CMK (cell line): ENCODE data around the gene OR2T8.

Experiments
- DNase-seq: peaks from one replicate; pipeline ENCODE4 v3.0.0-alpha.2; 2010; ENCODE audit warnings: low read depth

OR2T8 gene

DNA sequence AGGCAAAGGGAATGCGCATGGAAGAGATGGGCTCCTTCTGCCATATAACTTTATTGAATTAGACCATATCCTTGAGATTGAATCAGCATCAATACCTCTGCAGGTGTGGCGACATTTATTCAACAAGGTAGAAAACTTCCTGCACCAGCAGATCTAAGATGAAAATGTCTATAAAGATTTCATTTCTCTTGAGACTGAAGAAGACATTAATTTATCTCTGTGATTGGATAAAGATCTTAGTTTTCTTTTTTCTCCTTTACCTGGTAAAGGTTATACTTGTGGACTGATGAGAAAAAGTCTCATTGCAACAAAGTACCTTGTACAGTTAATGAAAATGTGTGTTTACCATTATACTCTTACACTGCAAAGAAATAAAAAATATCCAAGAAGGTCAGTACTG lies at the start of gene OR2T8:
TSS of gene OR2T8 (plus strand) at position 301 of the 400 bp plus-strand sequence. CDS start 766 bp downstream, outside the sequence.
- no peak for DNase-seq

GRCh38 chr1:247883346-247883745 lies 36.7 kb upstream of the OR2T8 start:
- DNase-seq: no peak

GRCh38 chr1:247884797-247885413 lies 35.1 kb upstream of the OR2T8 start:
- DNase-seq: no peak

DNA sequence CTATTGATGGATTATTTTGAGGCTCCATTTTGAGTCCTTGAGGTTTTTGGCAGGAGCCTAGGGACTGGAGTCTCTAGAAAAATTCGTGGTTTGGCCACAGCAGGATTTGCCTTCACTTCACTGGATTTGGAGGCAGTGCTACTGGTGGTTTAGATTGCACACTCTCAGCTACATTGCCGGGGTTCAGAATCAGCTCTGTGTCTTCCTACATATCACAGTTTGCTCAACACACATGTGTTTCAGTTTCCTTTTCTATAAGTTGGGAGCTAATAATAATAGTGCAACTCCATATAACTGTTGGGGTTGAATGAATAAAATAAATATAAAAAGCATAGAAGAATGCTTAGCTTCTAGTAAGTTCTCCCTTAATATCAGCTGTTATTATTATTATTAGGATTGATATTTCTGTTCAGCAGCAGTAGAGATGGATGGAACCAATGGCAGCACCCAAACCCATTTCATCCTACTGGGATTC lies 24.9 kb upstream of the OR2T8 start, which contains the start of gene OR2W3:
TSS of gene OR2W3 (plus strand) at position 425 of the 475 bp plus-strand sequence. CDS start at position 425, 0 bp downstream.
- no peak for DNase-seq

GRCh38 chr1:247895976-247896375 lies 24.1 kb upstream of the OR2T8 start:
- DNase-seq: no peak

DNA sequence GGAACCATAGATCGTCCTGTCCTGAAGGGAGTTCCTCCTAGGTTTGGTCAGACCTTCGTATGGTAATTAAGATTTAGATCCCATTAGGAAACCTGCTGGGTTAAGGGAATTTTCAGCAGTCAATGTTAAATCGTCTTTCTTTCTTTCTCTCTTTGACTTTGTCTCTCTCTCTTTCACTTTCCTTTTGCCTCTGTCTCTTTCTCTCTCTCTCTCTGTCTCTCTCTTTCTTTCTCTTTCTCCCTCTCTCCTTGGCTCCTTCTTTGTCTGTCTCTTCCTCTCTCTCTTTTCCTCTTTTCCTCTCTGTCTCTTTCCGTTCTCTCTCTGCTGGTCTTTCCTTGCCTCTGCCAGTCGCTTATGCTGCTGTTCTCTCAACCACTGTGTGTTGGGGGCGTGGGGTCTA lies 15.9 kb upstream of the OR2T8 start:
- no peak for DNase-seq

GRCh38 chr1:247905181-247905580 lies 14.9 kb upstream of the OR2T8 start:
- DNase-seq: peak; percentile 66

DNA sequence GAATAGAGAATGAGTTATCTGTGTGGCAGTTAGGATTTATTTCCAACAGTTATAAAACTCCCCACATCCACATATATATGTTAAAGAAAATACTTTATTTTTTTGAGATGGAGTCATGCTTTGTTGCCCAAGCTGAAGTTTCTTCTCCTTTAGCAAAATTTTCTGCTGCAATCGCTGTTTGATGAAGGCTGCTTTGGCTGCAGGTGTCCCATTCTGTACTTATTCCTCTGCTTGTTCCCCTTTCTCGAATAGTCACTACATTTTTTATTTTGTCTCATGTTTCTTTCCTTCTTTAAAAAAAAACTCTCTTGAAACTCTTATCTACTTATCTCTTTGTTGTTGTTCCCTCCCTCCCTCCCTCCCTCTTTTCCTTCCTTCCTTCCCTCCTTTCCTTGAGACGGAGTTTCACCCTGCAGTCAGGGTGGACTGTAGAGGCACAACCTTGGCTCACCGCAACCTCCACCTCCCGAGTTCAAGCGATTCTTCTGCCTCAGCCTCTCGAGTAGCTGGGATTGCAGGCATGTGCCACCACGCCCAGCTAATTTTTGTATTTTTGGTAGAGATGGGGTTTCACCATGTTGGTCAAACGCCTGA lies 14.0 kb upstream of the OR2T8 start:
- peak; percentile 41 for DNase-seq

- DNase-seq: peak; percentile 74
Measured at GRCh38 chr1:247906504-247907047, 13.5 kb upstream of the OR2T8 start.

DNA sequence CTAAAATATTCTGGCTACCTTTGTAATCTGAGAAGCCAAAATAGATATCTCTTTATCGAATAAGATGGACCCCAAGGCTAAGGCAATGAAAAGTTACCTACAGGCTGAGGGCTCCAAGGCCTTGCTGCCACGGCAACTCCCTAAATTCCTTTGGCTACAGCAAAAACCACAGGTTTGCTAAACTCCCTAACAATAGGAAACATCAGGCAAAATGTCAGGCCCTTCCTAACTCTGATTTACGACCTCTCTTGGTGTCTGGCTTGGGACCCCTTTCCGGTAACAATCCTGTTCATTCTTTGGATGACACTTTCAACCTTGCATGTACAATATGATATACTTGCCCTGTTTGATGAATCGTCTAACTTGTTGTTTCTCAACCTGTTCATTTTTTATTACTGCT lies 11.3 kb upstream of the OR2T8 start:
- DNase-seq: no peak

GRCh38 chr1:247913786-247914185 lies 6.3 kb upstream of the OR2T8 start:
- DNase-seq: no peak

- no peak for DNase-seq
Measured at GRCh38 chr1:247914941-247915662, 5.0 kb upstream of the OR2T8 start.

- DNase-seq: no peak
Measured at GRCh38 chr1:247923941-247924340, 3.9 kb downstream of the OR2T8 start.

GRCh38 chr1:247924868-247925267 lies 4.8 kb downstream of the OR2T8 start, which contains the start of gene OR2AJ1:
Gene OR2AJ1, plus strand, starts transcription at chr1:247924889. Its CDS starts 8,880 bp downstream, at chr1:247933769.
- no peak for DNase-seq

DNA sequence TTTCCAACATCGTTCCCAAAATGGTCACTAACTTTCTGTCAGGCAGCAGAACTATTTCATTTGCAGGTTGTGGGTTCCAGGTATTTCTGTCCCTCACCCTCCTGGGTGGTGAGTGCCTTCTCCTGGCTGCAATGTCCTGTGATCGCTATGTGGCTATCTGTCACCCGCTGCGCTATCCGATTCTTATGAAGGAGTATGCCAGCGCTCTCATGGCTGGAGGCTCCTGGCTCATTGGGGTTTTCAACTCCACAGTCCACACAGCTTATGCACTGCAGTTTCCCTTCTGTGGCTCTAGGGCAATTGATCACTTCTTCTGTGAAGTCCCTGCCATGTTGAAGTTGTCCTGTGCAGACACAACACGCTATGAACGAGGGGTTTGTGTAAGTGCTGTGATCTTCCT lies 13.9 kb downstream of the OR2T8 start:
- no peak for DNase-seq

DNA sequence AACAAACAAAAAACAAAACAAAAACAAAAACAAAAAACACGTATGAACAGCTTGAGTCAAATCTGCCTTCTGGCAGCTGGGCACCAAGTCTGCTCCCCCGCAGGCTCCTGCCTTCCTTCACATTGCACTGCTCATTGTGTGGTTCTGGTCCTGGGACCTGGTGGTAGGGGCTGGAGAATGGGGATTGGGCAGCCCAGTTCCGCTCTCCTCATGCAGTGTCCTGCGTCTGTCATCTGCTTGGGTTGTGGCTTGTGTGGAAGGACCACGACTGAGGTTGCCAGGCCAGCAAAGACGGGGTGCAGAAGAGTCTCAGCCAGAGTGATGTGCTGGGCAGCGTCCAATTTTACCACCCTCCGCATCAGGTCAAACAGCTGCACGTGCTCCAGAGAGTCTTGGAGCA lies 15.7 kb downstream of the OR2T8 start:
- no peak for DNase-seq

DNA sequence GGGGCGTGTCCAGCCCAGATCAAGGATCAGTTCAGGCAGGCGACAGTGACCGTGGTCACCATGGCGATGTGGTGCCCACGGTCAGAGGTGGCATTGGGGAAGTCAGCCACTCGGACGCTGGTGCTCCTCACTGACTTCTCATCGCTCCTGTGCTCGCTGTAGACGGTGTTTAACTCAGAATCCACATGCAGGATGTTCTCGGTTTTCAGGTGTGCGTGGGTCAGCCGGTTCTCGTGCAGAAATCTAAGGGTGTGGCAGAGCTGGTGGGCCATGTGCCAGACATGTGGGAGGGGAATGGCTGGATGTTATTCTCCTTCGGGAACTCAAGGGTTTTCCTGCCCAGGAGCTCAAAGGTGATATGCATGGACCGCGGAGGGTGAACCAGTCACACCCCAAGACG lies 16.4 kb downstream of the OR2T8 start:
- no peak for DNase-seq

DNA sequence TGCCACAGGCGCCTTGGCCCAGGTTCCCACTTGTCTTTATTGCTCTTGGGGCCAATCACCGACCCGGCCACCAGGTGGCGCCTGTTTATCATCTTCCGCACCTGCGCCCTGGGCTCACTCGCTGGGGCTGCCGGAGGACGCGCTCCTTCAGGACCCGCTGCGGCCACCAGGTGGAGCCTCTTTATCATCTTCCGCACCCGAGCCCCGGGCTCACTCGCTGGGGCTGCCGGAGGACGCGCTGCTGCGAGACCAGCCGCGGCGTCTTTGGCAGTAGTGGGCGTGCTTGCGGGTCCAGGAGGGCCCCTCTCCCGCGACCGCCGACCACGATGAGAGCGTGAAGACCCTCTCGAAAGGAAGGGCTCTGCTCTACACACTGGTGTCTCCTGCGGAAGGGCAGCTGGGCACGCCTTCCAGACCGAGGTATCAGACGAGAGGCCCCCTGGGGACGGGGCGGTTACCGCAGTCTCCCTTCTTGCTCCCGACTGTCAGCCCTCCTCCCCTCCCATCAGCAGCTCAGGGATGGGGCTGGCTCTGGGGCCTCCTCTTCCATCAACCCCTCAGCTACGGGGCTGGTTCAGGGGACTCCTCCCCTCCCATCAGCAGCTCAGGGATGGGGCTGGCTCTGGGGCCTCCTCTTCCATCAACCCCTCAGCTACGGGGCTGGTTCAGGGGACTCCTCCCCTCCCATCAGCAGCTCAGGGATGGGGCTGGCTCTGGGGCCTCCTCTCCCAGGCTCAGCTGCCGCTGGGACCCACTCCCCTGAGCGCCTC lies 17.1 kb downstream of the OR2T8 start:
- DNase-seq: peak; percentile 41

DNA sequence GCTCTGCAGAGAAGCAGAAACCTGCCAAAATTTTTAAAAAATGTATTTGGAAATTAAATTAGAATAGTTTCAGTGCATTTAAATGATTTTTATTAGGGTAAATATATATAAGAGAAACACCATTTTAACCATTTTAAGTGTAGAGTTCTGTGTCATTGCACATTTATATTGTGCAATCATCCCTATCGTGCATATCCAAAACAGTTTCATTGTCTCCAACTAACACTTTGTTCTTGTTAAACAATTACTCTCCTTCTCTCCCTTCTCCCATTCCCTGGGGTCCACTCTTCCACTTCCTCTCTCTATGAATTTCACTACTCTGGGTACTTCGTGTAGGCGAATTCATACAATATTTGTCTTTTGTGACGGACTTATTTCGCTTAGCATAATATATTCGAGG lies 22.6 kb downstream of the OR2T8 start:
- DNase-seq: no peak

GRCh38 chr1:247948558-247948957 lies 28.5 kb downstream of the OR2T8 start, which contains the start of gene OR2L8:
Gene OR2L8, plus strand, starts transcription at chr1:247948858. Its CDS starts 0 bp downstream, at chr1:247948858.
- DNase-seq: no peak

DNA sequence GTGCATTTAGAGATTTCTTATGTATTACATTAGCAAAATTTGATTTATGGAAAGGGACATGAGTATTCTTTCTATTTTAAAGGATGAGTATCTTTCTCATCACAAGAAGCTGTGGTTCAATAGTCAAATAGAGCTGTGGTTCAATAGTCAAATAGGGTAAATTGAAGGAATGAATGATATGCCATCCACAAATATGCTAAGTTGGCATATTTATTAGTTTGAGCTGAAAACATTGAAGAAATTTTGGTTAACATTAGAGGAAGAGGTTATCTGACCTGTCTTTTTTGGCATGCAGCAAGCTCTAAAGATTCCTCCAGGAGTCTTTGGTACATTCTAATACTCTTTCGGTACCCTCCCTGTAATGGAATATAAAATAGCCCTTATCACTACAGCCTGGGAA lies 33.4 kb downstream of the OR2T8 start:
- no peak for DNase-seq

DNA sequence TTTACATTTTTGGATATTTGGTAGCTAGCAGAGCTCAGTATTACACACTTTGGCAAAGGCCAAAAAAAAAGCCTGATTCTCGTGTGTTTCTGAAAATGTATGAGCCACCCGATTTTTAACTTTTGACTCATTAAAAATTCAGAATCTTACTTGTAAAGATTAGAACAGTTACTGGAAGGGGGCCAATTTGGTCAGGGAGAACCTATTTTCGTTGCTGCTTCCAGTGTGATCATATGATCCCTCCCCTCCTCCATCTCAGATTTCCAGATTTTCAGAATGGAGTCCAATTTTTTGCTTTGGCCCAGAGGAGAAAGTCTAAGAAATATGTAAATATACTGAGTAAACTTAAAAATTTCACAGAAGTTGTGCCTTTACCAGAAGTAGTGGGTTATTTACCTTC lies 41.7 kb downstream of the OR2T8 start:
- DNase-seq: no peak
